ENCODE measurements around the gene NAA10.
A peak's percentile ranks its signal among the peaks of the same experiment; 100 is the strongest.
"Not testable (repeated sequence)": the region's sequence is repeated elsewhere in the genome, so short reads cannot be mapped to it uniquely, and the experiment has no call there.

Gene NAA10

GRCh38 chrX:153934762-153935325 is at the start of gene NAA10:
Gene NAA10 (minus strand): TSS chrX:153935037. CDS start chrX:153934904, 133 bp downstream.
- DNase-seq (ENCODE audit: low spot score) = peak; percentile 30
- no peak for FAIRE-seq

- FAIRE-seq (no peak), DNase-seq (ENCODE audit: low spot score) (no peak)
These were observed 48.5 kb upstream of the NAA10 start for GRCh38 chrX:153983321-153983801.

- no peak for FAIRE-seq
- no peak for DNase-seq (ENCODE audit: low spot score)
These were observed 47.1 kb upstream of the NAA10 start for GRCh38 chrX:153981771-153982533.

- FAIRE-seq (no peak), DNase-seq (ENCODE audit: low spot score) (no peak)
These were observed 46.4 kb upstream of the NAA10 start for GRCh38 chrX:153981231-153981630.

GRCh38 chrX:153980394-153980793 is 45.6 kb upstream of the NAA10 start:
- not testable (repeated sequence) for FAIRE-seq; DNase-seq (ENCODE audit: low spot score)

DNA sequence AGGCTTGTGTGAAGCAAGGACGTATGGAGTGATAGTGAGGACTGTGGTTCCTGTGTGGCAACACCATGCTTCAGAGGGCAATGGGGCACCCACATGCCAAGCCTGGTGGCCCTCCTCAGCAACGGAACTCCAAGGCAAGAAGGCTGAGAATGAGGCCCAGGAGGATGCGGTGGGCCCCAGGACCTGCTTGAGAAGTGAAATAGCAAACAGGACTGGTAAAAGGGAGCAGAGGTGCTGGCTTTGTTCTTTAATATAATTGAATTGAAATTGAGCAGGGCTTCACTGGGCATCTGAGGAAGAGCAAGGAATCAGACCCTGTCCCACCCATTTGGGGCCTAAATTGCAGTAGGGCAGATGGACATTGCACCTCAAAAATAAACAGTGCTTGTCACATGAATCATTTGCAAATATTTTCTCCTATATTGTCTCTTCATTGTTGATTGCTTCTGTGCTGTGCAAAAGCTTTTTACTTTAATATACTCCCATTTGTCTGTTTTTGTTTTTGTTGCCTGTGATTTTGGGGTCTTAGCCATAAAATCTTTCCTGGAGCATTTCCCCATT is 40.0 kb upstream of the NAA10 start:
- DNase-seq (ENCODE audit: low spot score) = no peak
- FAIRE-seq = no peak

DNA sequence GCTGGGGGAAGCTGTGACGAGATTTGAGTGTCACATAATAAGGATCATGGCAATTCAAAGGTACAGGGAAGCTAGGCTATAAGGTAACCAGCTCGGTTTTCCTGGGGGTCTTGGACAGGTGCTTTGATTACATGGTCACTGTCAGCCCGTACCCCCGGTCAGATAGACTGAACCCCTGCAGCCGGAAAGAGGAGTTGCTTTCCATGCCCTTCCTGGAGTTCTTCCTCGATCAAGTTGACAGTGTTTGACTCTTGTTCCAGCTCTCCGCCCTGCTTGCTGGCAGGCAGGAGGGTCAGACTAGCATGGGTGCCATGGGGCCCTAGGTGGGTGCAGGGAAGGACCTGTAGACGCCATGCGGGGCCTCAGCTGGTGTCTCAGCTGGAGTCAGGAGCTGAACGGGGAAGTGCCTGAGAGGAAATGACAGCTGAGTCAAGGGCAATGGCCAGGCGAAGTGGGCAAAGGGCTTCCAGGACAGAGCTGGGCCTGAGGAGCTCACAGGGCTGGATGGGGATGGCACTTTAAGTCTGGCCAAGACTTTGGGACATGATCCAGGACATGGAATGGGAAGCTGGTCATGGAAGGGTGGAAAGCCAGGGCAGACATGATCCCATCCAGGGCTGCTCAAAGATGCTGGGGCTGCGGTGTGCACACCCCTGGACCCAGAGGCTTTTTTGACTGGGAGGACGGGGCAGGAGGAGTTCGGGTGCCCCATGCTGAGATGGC is 39.3 kb upstream of the NAA10 start:
- FAIRE-seq (no peak), DNase-seq (ENCODE audit: low spot score) (no peak)

- FAIRE-seq (no peak), DNase-seq (ENCODE audit: low spot score) (no peak)
These were observed 38.5 kb upstream of the NAA10 start for GRCh38 chrX:153973127-153974002.

GRCh38 chrX:153972368-153973126 is 37.7 kb upstream of the NAA10 start, which contains the start of gene TMEM187:
Gene TMEM187 (plus strand): TSS chrX:153972754. CDS start chrX:153982063, 9,309 bp downstream.
- FAIRE-seq = no peak

DNA sequence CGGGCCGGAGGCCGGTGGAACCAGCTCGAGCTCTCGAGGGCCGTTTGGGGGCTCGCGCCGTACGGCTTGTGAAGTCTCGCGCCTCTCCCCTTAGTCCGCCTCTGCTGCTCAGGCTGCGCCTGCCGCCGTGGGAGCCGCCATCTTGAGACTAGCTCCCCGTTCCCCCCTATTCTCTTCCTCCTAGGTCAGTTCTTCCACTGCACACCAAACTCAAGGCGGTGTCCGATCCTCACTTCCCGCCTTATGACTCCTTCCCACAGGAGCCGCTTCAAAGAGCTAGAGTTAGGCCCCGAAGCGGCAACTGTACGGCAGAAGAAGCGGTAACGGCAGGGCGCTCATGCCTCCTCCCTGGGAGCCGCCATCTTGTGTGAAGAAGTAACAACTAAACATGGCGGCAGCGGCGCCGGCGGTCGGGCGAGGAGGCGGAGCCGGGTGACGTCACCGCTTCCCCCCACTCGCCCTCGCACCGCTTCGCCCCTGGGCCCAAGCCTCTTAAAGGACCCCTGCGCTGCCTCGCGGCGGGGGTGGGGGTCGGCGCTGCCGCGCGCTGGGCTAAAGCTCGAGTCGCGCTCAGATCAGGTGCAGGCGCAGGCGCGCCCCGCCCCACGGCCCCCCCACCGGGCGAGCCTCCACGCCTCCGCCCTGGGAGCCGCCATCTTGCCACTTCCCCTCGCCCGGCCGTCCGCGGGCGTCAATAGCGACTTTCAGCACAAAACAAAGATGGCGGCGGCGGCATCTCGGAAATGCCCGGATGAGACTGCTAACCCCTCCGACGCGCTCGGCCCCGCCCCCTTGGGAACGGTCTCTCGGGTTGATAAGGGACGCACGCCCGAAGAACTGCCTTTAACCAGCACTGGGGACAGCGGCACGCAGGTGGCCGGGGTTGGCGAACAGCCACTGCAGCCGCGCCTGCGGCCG is 36.9 kb upstream of the NAA10 start, which contains the start of gene HCFC1:
HCFC1 (minus strand) TSS at position 369 of the 918 bp plus-strand sequence. CDS start 978 bp downstream, outside the sequence.
- DNase-seq (ENCODE audit: low spot score) (peak; percentile 78), FAIRE-seq (no peak)

More at GRCh38 chrX:153972368-153973126, 37.7 kb upstream of the NAA10 start, which contains the start of gene TMEM187:
- DNase-seq (ENCODE audit: low spot score) = peak; percentile 86

DNA sequence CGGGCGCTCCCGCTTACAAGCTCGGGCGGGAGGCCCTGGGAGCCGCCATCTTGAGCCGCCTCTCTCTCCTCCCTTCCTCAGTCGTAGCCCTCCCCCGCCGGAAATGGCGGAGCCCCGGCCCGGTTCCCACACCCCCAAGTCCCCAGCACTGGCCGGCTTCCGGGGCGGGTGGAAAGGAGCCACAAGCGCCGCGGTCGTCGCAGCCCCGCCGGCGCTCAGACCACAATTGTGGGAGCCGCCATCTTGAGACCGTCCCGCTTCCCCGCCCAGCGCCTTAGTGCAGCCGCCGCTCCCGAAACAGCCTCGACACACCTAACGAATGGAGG is 36.2 kb upstream of the NAA10 start:
- FAIRE-seq (peak; percentile 77), DNase-seq (ENCODE audit: low spot score) (peak; percentile 67)

- no peak for FAIRE-seq
- DNase-seq (ENCODE audit: low spot score) = peak; percentile 37
These were observed 35.7 kb upstream of the NAA10 start for GRCh38 chrX:153970357-153971123.

DNA sequence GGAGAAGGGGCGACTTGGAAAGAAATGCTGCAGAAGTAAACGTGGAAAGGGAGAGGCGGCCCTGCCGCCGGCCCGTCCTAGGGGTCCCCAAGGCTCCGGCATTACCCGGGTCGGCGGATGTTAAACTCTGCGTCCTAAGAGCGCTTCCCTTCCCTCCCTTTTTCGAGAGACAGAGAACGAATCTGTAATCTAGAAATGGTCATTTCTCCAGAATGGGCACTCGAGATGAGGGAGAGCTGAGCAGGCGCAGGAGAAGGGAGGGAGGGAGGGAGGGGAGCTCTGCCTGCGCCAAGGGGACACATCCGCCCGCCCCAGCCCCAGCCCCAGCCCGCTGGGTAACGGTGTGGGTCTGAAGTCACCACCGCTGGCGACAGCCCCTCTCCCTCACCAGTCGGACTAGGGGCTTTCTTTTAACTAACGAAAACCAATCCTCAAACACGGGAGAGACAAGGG is 35.1 kb upstream of the NAA10 start:
- DNase-seq (ENCODE audit: low spot score) (no peak), FAIRE-seq (no peak)

DNA sequence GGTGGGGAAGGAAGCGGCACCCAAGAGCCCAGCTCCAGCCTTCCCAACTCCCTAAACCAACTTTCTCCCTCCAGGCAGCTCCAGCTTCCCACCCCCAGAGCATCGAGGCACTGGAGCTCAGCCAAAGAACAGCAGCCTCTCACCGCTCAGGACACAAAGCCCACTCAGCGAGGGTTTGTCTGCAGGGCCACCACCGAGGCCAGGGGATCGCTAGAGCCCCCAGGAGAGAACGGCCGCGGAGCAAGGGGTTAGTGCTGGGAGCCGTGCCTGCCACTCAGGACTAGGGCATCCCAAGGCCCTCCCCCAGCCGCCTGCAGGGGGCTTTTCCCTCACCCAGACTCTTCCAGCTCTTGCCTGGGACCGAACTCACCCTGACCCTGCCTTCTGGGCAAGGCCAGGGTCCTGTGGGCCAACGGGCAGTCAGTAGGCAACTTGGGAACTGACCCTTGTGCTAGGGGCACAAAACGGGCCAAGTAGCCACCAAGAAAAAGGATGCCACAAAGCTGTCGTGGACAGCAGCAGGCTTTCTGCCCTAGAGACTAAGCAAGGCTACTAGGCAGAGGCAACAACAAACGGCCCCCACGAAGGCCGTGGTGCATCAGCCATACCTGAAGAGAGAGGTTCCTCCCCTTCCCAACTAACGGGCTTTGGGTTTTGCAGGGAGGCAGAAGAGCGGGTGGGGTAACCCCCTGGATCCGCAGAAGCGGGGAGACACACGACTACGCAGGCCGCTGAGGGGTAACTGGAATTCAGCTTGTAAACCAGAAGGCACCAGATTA is 34.5 kb upstream of the NAA10 start:
- FAIRE-seq = no peak

DNA sequence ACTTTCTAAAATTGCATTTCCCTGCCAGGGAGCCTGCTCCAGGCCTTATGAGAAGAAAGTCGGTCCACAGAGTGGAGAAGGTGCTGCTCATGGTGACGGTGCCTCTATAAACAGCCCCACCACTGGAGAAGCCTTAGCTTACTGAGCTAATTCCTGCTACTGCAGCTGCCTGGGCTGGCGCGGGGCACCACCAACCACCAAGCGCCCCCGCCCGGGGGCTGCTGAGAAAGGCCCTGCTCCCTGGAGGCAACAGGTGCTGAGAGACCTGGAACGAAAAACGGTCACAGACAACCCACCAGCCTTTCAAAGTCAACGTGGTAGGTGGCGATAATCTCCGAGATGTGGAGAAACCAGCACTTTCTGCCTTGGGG is 33.9 kb upstream of the NAA10 start:
- FAIRE-seq = no peak
- no peak for DNase-seq (ENCODE audit: low spot score)

More for the DNA sequence above, 34.5 kb upstream of the NAA10 start:
- no peak for DNase-seq (ENCODE audit: low spot score)

DNA sequence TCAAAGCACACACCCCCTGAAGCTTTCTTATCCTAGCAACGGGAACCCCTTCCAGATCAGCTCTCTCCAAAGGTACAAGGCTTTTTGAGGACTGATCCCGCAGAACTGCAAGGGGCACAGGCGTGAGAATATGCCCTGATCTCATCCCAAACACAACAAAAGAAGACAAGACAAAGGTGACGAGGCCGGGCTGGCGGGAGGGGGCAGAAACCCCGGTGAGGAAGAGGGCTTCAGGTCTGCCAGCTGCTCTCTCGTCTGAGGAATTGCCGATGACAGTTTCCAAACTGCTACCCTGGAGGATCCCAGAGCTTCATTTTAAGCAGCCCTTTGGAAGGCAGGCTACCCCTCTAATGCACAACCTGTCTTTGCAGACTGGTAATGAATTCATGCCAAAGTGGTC is 33.4 kb upstream of the NAA10 start:
- FAIRE-seq = no peak
- DNase-seq (ENCODE audit: low spot score) = no peak

DNA sequence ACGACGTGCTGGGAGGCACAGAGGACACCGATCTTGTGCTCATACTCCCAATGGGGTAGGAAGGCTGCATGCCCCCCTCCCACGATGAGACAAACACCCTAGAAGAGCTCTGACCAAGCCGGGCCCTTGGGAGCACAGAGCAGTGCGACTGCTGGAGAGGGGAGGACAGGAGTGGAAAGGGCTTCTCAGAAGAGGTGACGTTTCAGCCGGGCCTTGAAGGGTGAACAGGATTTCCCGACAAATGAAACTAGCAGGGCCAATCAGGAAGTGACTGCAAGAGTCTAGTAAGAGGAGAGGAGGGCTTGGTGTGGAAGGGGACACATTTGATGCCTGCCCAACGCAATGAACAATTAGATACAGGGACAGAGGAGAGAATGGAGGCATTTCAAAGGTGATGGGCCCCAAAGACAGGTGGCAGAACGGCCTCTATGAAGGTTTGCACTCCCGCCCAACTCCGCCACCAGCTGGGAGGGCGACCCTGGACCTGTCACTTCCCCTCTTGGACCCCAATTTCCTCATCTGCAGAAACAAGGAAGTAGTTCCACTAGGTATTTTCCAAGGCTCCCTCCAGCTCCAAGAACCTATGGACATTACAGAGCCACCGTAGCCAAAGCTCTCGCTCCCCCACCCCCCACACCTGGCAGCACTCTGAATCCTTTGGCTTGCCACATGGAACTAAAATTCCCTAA is 32.8 kb upstream of the NAA10 start:
- FAIRE-seq = no peak

More for the DNA sequence above, 32.8 kb upstream of the NAA10 start:
- DNase-seq (ENCODE audit: low spot score) = no peak

Data from RCC 7860 (cell line).